Activated T-helper 1 cell treated with anti-CD3 and anti-CD28 coated beads, Interleukin-2, amount 50 U/mL, for 16 hours (primary cell): Measurements from ENCODE around the gene EML6.

Experiments used
- DNase-seq, 2 donors: peaks; one replicate each; pipeline ENCODE4 v3.0.0-alpha.2; 2020; ENCODE audit warnings: low read depth in 1 of 2, low spot score in 1 of 2

Gene EML6

GRCh38 chr2:54755641-54756326, 32.3 kb downstream of the EML6 start:
- no peak for DNase-seq

- no peak for DNase-seq
Measured at GRCh38 chr2:54757500-54757899, 34.0 kb downstream of the EML6 start.

- no peak for DNase-seq
Measured at GRCh38 chr2:54758951-54759350, 35.5 kb downstream of the EML6 start.

GRCh38 chr2:54760310-54760709, 36.8 kb downstream of the EML6 start:
- no peak for DNase-seq

- DNase-seq = no peak
Measured at GRCh38 chr2:54763636-54764291, 40.3 kb downstream of the EML6 start.

- no peak for DNase-seq
Measured at GRCh38 chr2:54767921-54768320, 44.5 kb downstream of the EML6 start.

GRCh38 chr2:54768772-54769428, 45.4 kb downstream of the EML6 start:
- DNase-seq = no peak

GRCh38 chr2:54770211-54770610, 46.7 kb downstream of the EML6 start:
- DNase-seq = no peak

GRCh38 chr2:54770676-54771075, 47.2 kb downstream of the EML6 start:
- DNase-seq = no peak

- DNase-seq = no peak
Measured at GRCh38 chr2:54771166-54771885, 47.9 kb downstream of the EML6 start.

- no peak for DNase-seq
Measured at GRCh38 chr2:54772110-54772509, 48.6 kb downstream of the EML6 start.

- DNase-seq = no peak
Measured at GRCh38 chr2:54772531-54772930, 49.1 kb downstream of the EML6 start.

- no peak for DNase-seq
Measured at GRCh38 chr2:54773233-54773632, 49.8 kb downstream of the EML6 start.

GRCh38 chr2:54773838-54774237, 50.4 kb downstream of the EML6 start:
- DNase-seq = no peak

GRCh38 chr2:54775710-54776109, 52.2 kb downstream of the EML6 start:
- no peak for DNase-seq

GRCh38 chr2:54776494-54776893, 53.0 kb downstream of the EML6 start:
- DNase-seq = no peak

- no peak for DNase-seq
Measured at GRCh38 chr2:54783349-54783748, 59.9 kb downstream of the EML6 start.

GRCh38 chr2:54787270-54787669, 63.8 kb downstream of the EML6 start:
- DNase-seq = no peak

GRCh38 chr2:54787755-54788366, 64.4 kb downstream of the EML6 start:
- DNase-seq = no peak

- DNase-seq = no peak
Measured at GRCh38 chr2:54789878-54790277, 66.4 kb downstream of the EML6 start.

- DNase-seq = no peak
Measured at GRCh38 chr2:54791831-54792230, 68.4 kb downstream of the EML6 start.
